CD14-positive monocyte (primary cell): Measurements from ENCODE around the gene HPGD. TPM values are rescaled to one million over a fixed set of nuclear protein-coding genes. Genes with fewer than 3 reads are reported as not detected.

Source experiments
- DNase-seq, 3 donors: peaks; one replicate each; pipeline ENCODE4 v3.0.0-alpha.2; 2011 to 2022
- H2AFZ ChIP-seq: 2 replicates; pipeline ENCODE4 v1.6.0; 2012; ENCODE audit warnings: mild to moderate bottlenecking, low read depth, low read length, inconsistent platforms; ENCODE audit not compliant: insufficient read depth, poor library complexity, severe bottlenecking
- H3K27ac ChIP-seq, 2 donors: 1 replicate in 1 of 2; 2 replicates in 1 of 2; pipeline ENCODE4 v1.5.1; 2012 to 2013; ENCODE audit warnings: low read length in 2 of 2, control low read depth in 1 of 2, inconsistent platforms in 1 of 2, low read depth in 1 of 2, mild to moderate bottlenecking in 1 of 2
- H3K27me3 ChIP-seq, 2 donors: one replicate each; pipeline versions ENCODE4 v1.6.0 to v1.6.1; 2011 to 2013; ENCODE audit warnings: low read length in 2 of 2; ENCODE audit not compliant: control insufficient read depth in 2 of 2, insufficient read depth in 2 of 2
- H3K36me3 ChIP-seq, 2 donors: replicated peaks in 1 of 2; 1 replicate in 1 of 2; 2 replicates in 1 of 2; pipeline versions ENCODE4 v1.5.1 to v1.6.1; 2012 to 2013; ENCODE audit warnings: low read length in 2 of 2, control low read depth in 1 of 2, inconsistent platforms in 1 of 2, mild to moderate bottlenecking in 1 of 2; ENCODE audit not compliant: insufficient read depth in 2 of 2, control insufficient read depth in 1 of 2
- H3K4me1 ChIP-seq, 2 donors: 1 replicate in 1 of 2; 2 replicates in 1 of 2; pipeline versions ENCODE4 v1.5.1 to v1.6.1; 2012 to 2013; ENCODE audit warnings: low read length in 2 of 2, control low read depth in 1 of 2, inconsistent platforms in 1 of 2, mild to moderate bottlenecking in 1 of 2, moderate library complexity in 1 of 2; ENCODE audit not compliant: insufficient read depth in 2 of 2, control insufficient read depth in 1 of 2
- H3K4me2 ChIP-seq: replicated peaks from 2 replicates; pipeline ENCODE3; 2012; ENCODE audit warnings: low read length, moderate library complexity, mild to moderate bottlenecking; ENCODE audit not compliant: poor library complexity, severe bottlenecking; ENCODE audit errors: extremely low read depth
- H3K4me3 ChIP-seq, 3 experiments: fragments of 200-600 bp in 1 of 3; sonication (generic) in 1 of 3; replicated peaks in 1 of 3; 1 replicate in 2 of 3; 2 replicates in 1 of 3; pipeline ENCODE4 v1.5.1; 2011 to 2013; ENCODE audit warnings: low read length in 3 of 3, mild to moderate bottlenecking in 3 of 3, control low read depth in 2 of 3, low read depth in 2 of 3, inconsistent platforms in 1 of 3, moderate library complexity in 1 of 3
- H3K79me2 ChIP-seq: 2 replicates; pipeline ENCODE4 v1.6.0; 2012; ENCODE audit warnings: mild to moderate bottlenecking, control low read depth, inconsistent platforms, low read length, moderate library complexity; ENCODE audit not compliant: insufficient read depth
- H3K9ac ChIP-seq: 2 replicates; pipeline ENCODE4 v1.6.0; 2017; ENCODE audit warnings: low read length, mild to moderate bottlenecking; ENCODE audit not compliant: insufficient read depth, poor library complexity, severe bottlenecking
- H3K9me3 ChIP-seq, 2 donors: replicated peaks in 1 of 2; 1 replicate in 1 of 2; 2 replicates in 1 of 2; pipeline versions ENCODE4 v1.5.1 to v1.6.1; 2012 to 2013; ENCODE audit warnings: low read length in 2 of 2, control low read depth in 1 of 2; ENCODE audit not compliant: control insufficient read depth in 1 of 2, insufficient read depth in 1 of 2
- H4K20me1 ChIP-seq: 2 replicates; pipeline ENCODE4 v1.6.0; 2012; ENCODE audit warnings: mild to moderate bottlenecking, low read length, control low read depth, moderate library complexity; ENCODE audit not compliant: insufficient read depth
- H3K27ac Mint-ChIP-seq, 7 donors: one replicate each; pipeline ENCODE4 v1.8.0; 2020; ENCODE audit warnings: mild to moderate bottlenecking in 7 of 7, mixed read lengths in 7 of 7, moderate library complexity in 6 of 7, inconsistent platforms in 2 of 7
- H3K27me3 Mint-ChIP-seq, 3 donors: one replicate each; pipeline ENCODE4 v1.8.0; 2021 to 2022; ENCODE audit warnings: low read depth in 3 of 3, mild to moderate bottlenecking in 3 of 3, mixed read lengths in 3 of 3, moderate library complexity in 3 of 3, inconsistent platforms in 1 of 3
- H3K36me3 Mint-ChIP-seq, 2 donors: one replicate each; pipeline ENCODE4 v1.8.0; 2020; ENCODE audit warnings: mixed read lengths in 2 of 2, inconsistent platforms in 1 of 2, mild to moderate bottlenecking in 1 of 2
- H3K4me1 Mint-ChIP-seq: one replicate; pipeline ENCODE4 v1.8.0; 2020; ENCODE audit warnings: mild to moderate bottlenecking, mixed read lengths
- H3K4me3 Mint-ChIP-seq, 2 donors: one replicate each; pipeline ENCODE4 v1.8.0; 2020; ENCODE audit warnings: mild to moderate bottlenecking in 2 of 2, mixed read lengths in 2 of 2, moderate library complexity in 1 of 2
- H3K9me3 Mint-ChIP-seq, 7 donors: one replicate each; pipeline ENCODE4 v1.8.0; 2020 to 2022; ENCODE audit warnings: mixed read lengths in 7 of 7, mild to moderate bottlenecking in 6 of 7, moderate library complexity in 6 of 7, inconsistent platforms in 2 of 7
- CTCF ChIP-seq: fragments of 200-600 bp; IDR thresholded peaks from one replicate; pipeline ENCODE4 v1.8.0; 2022; ENCODE audit warnings: antibody characterized with exemption, mild to moderate bottlenecking
- WGBS: methylation state at CpG from one replicate; pipeline ENCODE4 v1.1.5; 2013; ENCODE audit warnings: missing lambda C conversion rate; ENCODE audit not compliant: insufficient coverage; 5-methylcytosine and 5-hydroxymethylcytosine counted together
- intact Hi-C, 2 donors: fragments of 100-400 bp; cut with micrococcal nuclease; formaldehyde crosslinking; loops; one replicate each; pipeline versions ENCODE4 v1.15.0 to v1.15.1; 2023
- polyA plus RNA-seq, 3 donors: library from polyadenylated mRNA; depleted of rRNA in 1 of 3; unstranded in 2 of 3; stranded (reverse) in 1 of 3; fragments of 300-500 nt in 2 of 3; fragments of >200 nt in 1 of 3; fragmentation: Illumina TruSeq in 2 of 3; gene quantifications; 1 replicate in 2 of 3; 2 replicates in 1 of 3; pipeline ENCODE4 v1.2.3, GENCODE V29; 2012 to 2021

HPGD gene
- polyA plus RNA-seq, 3 donors: 0.17 to 2.3 (median 1.3) TPM

- Mint-ChIP-seq H3K27me3 (peaks cover 0 to 4% (median 0%) of the 10 kb centered on the region in 3 donors), H3K4me1 (no peaks in the 10 kb centered on the region), H3K9me3 (peaks cover 0 to 5% (median 0%) of the 10 kb centered on the region in 7 donors), H3K36me3 (no peaks in the 10 kb centered on the region), H3K4me3 (no peak overlapping the region), H3K27ac (no peak overlapping the region)
- no peak for DNase-seq
- no peak for TF ChIP-seq CTCF
- H3K79me2 ChIP-seq: no peaks in the 10 kb centered on the region
- no peaks in the 10 kb centered on the region for H3K36me3 ChIP-seq
- no peaks in the 10 kb centered on the region for H4K20me1 ChIP-seq
- intact Hi-C loops: no loop called here
- H3K4me1 ChIP-seq: no peaks in the 10 kb centered on the region
- no peak overlapping the region for H3K4me2 ChIP-seq
- no peak overlapping the region for H3K27ac ChIP-seq
- no peaks in the 10 kb centered on the region for H3K9me3 ChIP-seq
- 83% methylated on average over 1 of the region's 3 CpGs for WGBS
- no peak overlapping the region for H3K9ac ChIP-seq
- H3K4me3 ChIP-seq: no peak overlapping the region
- no peak overlapping the region for H2AFZ ChIP-seq
- H3K27me3 ChIP-seq: no peaks in the 10 kb centered on the region
Measured at GRCh38 chr4:174450786-174451125, 71.5 kb downstream of the HPGD start.

GRCh38 chr4:174449944-174450785, 72.1 kb downstream of the HPGD start:
- Mint-ChIP-seq H3K36me3 (no peaks in the 10 kb centered on the region), H3K4me3 (no peak overlapping the region), H3K27me3 (peaks cover 0 to 4% (median 2%) of the 10 kb centered on the region in 3 donors), H3K4me1 (no peaks in the 10 kb centered on the region), H3K9me3 (peaks cover 0 to 5% (median 0%) of the 10 kb centered on the region in 7 donors), H3K27ac (no peak overlapping the region)
- Histone ChIP-seq H3K4me2 (no peak overlapping the region), H2AFZ (no peak overlapping the region), H3K27ac (no peak overlapping the region), H3K9ac (no peak overlapping the region), H3K4me3 (no peak overlapping the region), H3K36me3 (no peaks in the 10 kb centered on the region), H3K79me2 (no peaks in the 10 kb centered on the region), H3K9me3 (no peaks in the 10 kb centered on the region), H3K27me3 (no peaks in the 10 kb centered on the region), H3K4me1 (no peaks in the 10 kb centered on the region), H4K20me1 (no peaks in the 10 kb centered on the region)
- DNase-seq: no peak
- intact Hi-C loops: no loop called here
- WGBS: 100% methylated on average over 1 of the region's 5 CpGs
- no peak for TF ChIP-seq CTCF
